WERI-Rb-1 (cell line): ENCODE measurements around the gene CHURC1.

Experiments used
- DNase-seq: peaks from one replicate; pipeline ENCODE4 v3.0.0-alpha.2; 2020
- H3K27ac ChIP-seq: fragments of 250-450 bp; sonication (Bioruptor Pico); 2 replicates; pipeline ENCODE4 v1.5.1; 2020; ENCODE audit warnings: mild to moderate bottlenecking, moderate library complexity
- H3K27me3 ChIP-seq: fragments of 250-450 bp; sonication (Bioruptor Pico); 2 replicates; pipeline ENCODE4 v1.5.1; 2021; ENCODE audit warnings: mild to moderate bottlenecking, low read depth, moderate library complexity; ENCODE audit not compliant: insufficient read depth, severe bottlenecking
- H3K36me3 ChIP-seq: fragments of 250-450 bp; sonication (Bioruptor Pico); 2 replicates; pipeline ENCODE4 v1.5.1; 2020; ENCODE audit warnings: mild to moderate bottlenecking, moderate library complexity
- H3K4me3 ChIP-seq: 2 replicates; pipeline ENCODE4 v1.5.1; 2011; ENCODE audit warnings: low read depth, mild to moderate bottlenecking, control low read depth, low read length
- H3K9me3 ChIP-seq: fragments of 250-450 bp; sonication (Bioruptor Pico); 2 replicates; pipeline ENCODE4 v1.5.1; 2021; ENCODE audit warnings: mild to moderate bottlenecking, moderate library complexity; ENCODE audit not compliant: severe bottlenecking
- CTCF ChIP-seq: IDR thresholded peaks from 2 replicates; pipeline ENCODE4 v1.5.1; 2011; ENCODE audit warnings: low read depth, mild to moderate bottlenecking, control low read depth, inconsistent platforms, low read length

The CHURC1 gene

GRCh38 chr14:64951291-64951690 lies 37.0 kb downstream of the CHURC1 start:
- H3K36me3 ChIP-seq, result no peaks in the 10 kb centered on the region
- TF ChIP-seq CTCF, result no peak
- no peaks in the 10 kb centered on the region for H3K9me3 ChIP-seq
- H3K4me3 ChIP-seq, result no peak overlapping the region
- no peaks in the 10 kb centered on the region for H3K27me3 ChIP-seq
- no peak overlapping the region for H3K27ac ChIP-seq
- DNase-seq, result no peak

GRCh38 chr14:64951724-64952123 lies 37.5 kb downstream of the CHURC1 start:
- H3K27ac ChIP-seq, result no peak overlapping the region
- DNase-seq, result no peak
- H3K27me3 ChIP-seq, result no peaks in the 10 kb centered on the region
- TF ChIP-seq CTCF, result no peak
- H3K36me3 ChIP-seq, result no peaks in the 10 kb centered on the region
- no peaks in the 10 kb centered on the region for H3K9me3 ChIP-seq
- H3K4me3 ChIP-seq, result no peak overlapping the region

GRCh38 chr14:64952598-64953309 lies 38.5 kb downstream of the CHURC1 start:
- Histone ChIP-seq H3K9me3 (no peaks in the 10 kb centered on the region), H3K27ac (no peak overlapping the region), H3K27me3 (no peaks in the 10 kb centered on the region), H3K36me3 (no peaks in the 10 kb centered on the region), H3K4me3 (no peak overlapping the region)
- DNase-seq, result no peak
- TF ChIP-seq CTCF, result peak; percentile 49

- Histone ChIP-seq H3K4me3 (no peak overlapping the region), H3K9me3 (no peaks in the 10 kb centered on the region), H3K36me3 (no peaks in the 10 kb centered on the region), H3K27ac (no peak overlapping the region), H3K27me3 (no peaks in the 10 kb centered on the region)
- DNase-seq, result no peak
- no peak for TF ChIP-seq CTCF
Observed at GRCh38 chr14:64953310-64953654, 39.0 kb downstream of the CHURC1 start.

GRCh38 chr14:64953661-64954060 lies 39.4 kb downstream of the CHURC1 start:
- H3K9me3 ChIP-seq, result no peaks in the 10 kb centered on the region
- no peaks in the 10 kb centered on the region for H3K36me3 ChIP-seq
- DNase-seq, result no peak
- H3K27me3 ChIP-seq, result no peaks in the 10 kb centered on the region
- TF ChIP-seq CTCF, result no peak
- no peak overlapping the region for H3K27ac ChIP-seq
- H3K4me3 ChIP-seq, result no peak overlapping the region

GRCh38 chr14:64954491-64955240 lies 40.4 kb downstream of the CHURC1 start:
- no peak for DNase-seq
- TF ChIP-seq CTCF, result no peak
- Histone ChIP-seq H3K9me3 (no peaks in the 10 kb centered on the region), H3K27me3 (no peaks in the 10 kb centered on the region), H3K27ac (no peak overlapping the region), H3K4me3 (no peak overlapping the region), H3K36me3 (no peaks in the 10 kb centered on the region)
